ENCODE results near the gene MTX2.
"Not testable (repeated sequence)": the region's sequence is repeated elsewhere in the genome, so short reads cannot be mapped to it uniquely, and the experiment has no call there.

MTX2 gene

GRCh38 chr2:176291335-176291734, 22.1 kb downstream of the MTX2 start:
- DNase-seq = no peak

- no peak for DNase-seq
These were observed 22.6 kb downstream of the MTX2 start for GRCh38 chr2:176291809-176292283.

DNA sequence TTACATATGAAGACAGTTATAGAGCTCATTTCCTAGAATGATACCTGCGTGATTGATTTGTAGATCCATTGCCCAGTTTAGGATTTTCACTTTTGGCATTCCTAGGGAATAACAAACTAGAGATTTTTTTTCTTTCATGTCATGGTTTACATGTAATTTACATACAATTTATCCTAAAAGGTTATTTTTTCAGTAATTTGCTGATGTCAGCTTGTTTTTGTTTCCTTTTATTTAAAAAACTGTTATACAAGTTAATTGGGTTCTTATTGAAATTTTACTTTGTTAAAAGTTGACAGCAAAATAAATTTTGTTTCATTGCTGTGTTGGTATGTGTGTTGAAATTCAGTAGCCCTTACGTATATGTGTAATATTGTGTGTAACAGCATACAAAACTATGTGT, 23.4 kb downstream of the MTX2 start:
- no peak for DNase-seq

- DNase-seq = no peak
These were observed 24.1 kb downstream of the MTX2 start for GRCh38 chr2:176293334-176293733.

DNA sequence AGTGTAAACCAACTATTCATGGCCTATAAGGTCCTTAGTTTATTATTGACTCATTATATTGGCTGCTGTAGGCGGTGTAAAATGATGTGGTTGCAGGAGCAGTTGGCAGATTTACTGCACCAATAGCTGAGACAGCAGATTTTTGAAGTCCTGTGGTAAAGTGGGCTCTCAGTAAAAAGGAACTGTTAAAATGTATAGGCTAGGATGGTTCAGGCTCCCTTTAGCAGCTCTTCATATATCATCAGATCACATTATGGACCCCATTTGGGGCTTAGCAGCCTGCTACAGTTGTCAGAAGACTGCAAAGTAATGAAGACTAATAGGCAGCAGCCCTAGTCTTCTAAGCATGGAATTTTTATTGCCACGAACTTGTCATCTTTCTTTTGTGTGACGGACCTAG, 27.8 kb downstream of the MTX2 start:
- DNase-seq = no peak

DNA sequence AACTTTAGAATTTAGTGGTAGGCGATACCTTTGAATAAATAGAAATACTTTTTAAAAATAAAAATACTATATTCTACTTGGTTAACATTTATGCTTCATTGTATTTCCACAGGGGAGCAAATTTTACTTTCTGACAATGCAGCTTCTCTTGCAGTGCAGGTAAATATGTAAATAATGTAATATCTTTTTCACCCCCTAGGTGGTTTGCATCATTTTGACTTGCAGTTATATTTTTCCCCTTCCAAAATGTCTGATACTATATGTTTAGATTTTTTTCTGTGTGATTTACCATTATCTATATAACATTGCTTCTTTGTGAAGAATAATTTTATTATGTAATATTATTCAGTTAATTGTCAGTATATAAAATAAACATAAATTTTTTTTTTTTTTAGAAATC, 28.5 kb downstream of the MTX2 start:
- DNase-seq = no peak

- not testable (repeated sequence) for DNase-seq
These were observed 36.8 kb downstream of the MTX2 start for GRCh38 chr2:176306020-176306419.

GRCh38 chr2:176317199-176317598, 48.0 kb downstream of the MTX2 start:
- DNase-seq = no peak

GRCh38 chr2:176317623-176318065, 48.4 kb downstream of the MTX2 start:
- DNase-seq = no peak

GRCh38 chr2:176321916-176322315, 52.7 kb downstream of the MTX2 start:
- no peak for DNase-seq

GRCh38 chr2:176324862-176325261, 55.6 kb downstream of the MTX2 start:
- no peak for DNase-seq

DNA sequence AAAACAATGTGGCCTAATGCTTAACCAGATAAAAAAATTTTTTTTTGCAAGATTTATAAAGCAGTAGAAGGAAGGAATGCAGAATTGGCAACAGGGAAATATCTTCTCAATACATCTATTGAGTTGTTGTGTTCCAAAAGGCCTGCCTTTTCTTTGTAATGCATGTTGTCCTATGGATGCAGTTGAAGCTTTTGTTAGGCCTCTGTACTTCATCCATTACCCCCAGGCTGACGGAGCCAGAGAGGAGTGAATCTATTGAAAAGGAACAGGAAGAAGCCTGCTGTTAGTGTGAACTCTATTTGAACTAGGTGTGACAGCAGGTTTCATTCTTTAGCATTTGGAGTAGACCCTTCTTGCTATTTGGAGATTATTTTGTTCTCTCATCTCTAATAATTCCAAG, 56.5 kb downstream of the MTX2 start:
- no peak for DNase-seq

GRCh38 chr2:176328149-176328548, 58.9 kb downstream of the MTX2 start:
- peak in 1 of 2 donors; percentile 5 for DNase-seq

- no peak for DNase-seq
These were observed 61.4 kb downstream of the MTX2 start for GRCh38 chr2:176330612-176331011.

DNA sequence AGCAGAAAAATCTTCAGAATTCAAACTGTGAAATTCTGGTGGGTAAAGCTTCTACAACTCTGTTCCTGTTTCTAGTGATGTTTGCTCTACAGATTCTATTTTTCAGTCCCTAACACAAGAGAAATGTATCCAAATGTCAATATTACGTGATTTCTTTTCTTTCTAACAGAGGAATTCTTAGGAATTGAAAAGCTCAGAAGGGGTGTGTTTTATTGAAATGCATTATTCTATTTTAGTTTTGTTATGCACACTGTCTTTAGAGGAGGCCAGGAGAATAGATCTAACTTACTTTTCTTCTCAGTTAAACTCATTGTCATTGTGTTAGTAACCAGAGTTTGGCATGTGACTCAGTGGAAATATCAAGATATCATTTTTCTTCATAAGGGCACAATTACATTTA, 62.4 kb downstream of the MTX2 start:
- DNase-seq = no peak

DNA sequence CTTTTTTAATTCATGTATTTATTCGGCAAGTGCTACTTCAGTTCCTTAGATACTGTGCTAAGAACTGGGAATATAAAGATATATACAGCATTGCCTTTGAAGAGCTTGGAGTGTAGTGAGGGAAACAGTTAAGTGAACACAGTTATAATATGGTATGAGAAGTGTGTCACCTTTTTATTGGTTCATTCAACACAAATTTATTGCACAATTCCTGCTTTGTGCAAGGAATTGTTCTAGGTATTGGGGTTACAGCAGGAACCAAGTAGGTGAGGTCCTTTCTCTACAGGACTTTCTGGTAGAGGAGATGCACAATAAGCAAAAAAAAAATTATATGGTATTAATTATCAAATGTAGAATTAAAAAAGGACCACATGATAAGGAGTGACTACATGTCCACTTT, 65.5 kb downstream of the MTX2 start:
- DNase-seq = no peak

- no peak for DNase-seq
These were observed 69.2 kb downstream of the MTX2 start for GRCh38 chr2:176338395-176338794.

- no peak for DNase-seq
These were observed 70.0 kb downstream of the MTX2 start for GRCh38 chr2:176339208-176339607.

- DNase-seq = no peak
These were observed 87.0 kb downstream of the MTX2 start for GRCh38 chr2:176356251-176356650.

DNA sequence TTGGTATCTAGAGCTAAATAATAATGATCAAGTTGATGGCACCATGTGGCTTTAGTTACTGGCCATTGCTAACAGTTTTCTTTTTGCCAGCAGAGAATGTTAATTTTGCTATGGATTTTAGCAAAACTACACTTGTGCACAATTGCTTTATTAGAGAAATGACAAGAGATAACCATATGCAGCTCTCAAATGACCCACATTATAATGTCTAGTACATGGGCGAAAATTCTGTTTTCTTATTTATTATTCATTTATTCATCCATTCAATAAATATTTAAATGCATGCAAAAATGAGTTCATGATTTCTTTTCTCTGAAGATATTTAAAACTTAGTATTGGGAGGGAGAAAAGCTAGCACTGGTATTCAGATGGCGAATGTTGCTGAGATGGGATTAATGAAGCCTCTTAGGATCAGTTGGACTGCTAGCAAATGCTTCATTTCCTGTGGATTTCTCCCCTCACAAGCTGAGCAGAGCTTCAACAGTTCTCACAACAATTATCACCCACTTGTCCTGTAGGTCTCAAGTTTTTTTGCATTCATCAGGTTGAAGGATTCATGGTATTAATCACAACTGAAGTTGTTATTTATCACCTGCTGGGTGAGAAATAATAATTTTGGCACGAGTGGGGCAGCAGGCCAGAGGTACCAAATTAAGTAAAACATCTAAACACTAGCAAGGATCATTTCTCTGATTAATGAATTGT, 95.2 kb downstream of the MTX2 start:
- no peak for DNase-seq

- DNase-seq = no peak
These were observed 99.1 kb downstream of the MTX2 start for GRCh38 chr2:176368349-176368748.

- DNase-seq = no peak
These were observed 101.4 kb downstream of the MTX2 start for GRCh38 chr2:176370467-176371171.

GRCh38 chr2:176373155-176373554, 103.9 kb downstream of the MTX2 start:
- not testable (repeated sequence) for DNase-seq

GRCh38 chr2:176378323-176378722, 109.1 kb downstream of the MTX2 start:
- no peak for DNase-seq

- no peak for DNase-seq
These were observed 111.1 kb downstream of the MTX2 start for GRCh38 chr2:176380341-176380740.
